H9 (cell line): ENCODE measurements around the gene GSG1L2. TPM values are rescaled to one million over a fixed set of nuclear protein-coding genes. Genes with fewer than 3 reads are reported as not detected.

Source experiments
- DNase-seq: peaks from one replicate; pipeline ENCODE4 v3.0.0-alpha.2; 2017
- H2AFZ ChIP-seq: one replicate; pipeline ENCODE4 v1.6.1; 2013; ENCODE audit warnings: mild to moderate bottlenecking, low read length, control low read depth, moderate library complexity
- H2AK5ac ChIP-seq: 2 replicates; pipeline ENCODE4 v1.6.1; 2013; ENCODE audit warnings: low read length, control low read depth, mixed read lengths; ENCODE audit not compliant: insufficient read length
- H2BK120ac ChIP-seq: one replicate; pipeline ENCODE4 v1.6.1; 2013; ENCODE audit warnings: low read depth, mild to moderate bottlenecking, low read length, control low read depth, inconsistent platforms; ENCODE audit not compliant: poor library complexity, severe bottlenecking
- H2BK12ac ChIP-seq: 2 replicates; pipeline ENCODE4 v1.6.1; 2013; ENCODE audit warnings: low read length, control low read depth, mixed read lengths, low read depth; ENCODE audit not compliant: insufficient read length
- H2BK15ac ChIP-seq: 2 replicates; pipeline ENCODE4 v1.6.1; 2013; ENCODE audit warnings: low read depth, low read length, control low read depth
- H2BK20ac ChIP-seq: one replicate; pipeline ENCODE4 v1.6.1; 2013; ENCODE audit warnings: low read depth, mild to moderate bottlenecking, low read length, control low read depth, inconsistent platforms; ENCODE audit not compliant: poor library complexity, severe bottlenecking
- H2BK5ac ChIP-seq: 2 replicates; pipeline ENCODE4 v1.6.1; 2013; ENCODE audit warnings: low read length, control low read depth, mixed read lengths; ENCODE audit not compliant: insufficient read length
- H3K14ac ChIP-seq: 2 replicates; pipeline ENCODE4 v1.6.1; 2013; ENCODE audit warnings: low read length, control low read depth; ENCODE audit not compliant: insufficient read depth
- H3K18ac ChIP-seq: 2 replicates; pipeline ENCODE4 v1.6.1; 2013; ENCODE audit warnings: low read depth, mild to moderate bottlenecking, mixed read lengths, low read length, control low read depth; ENCODE audit not compliant: insufficient read length
- H3K23ac ChIP-seq: 2 replicates; pipeline ENCODE4 v1.6.1; 2013; ENCODE audit warnings: low read length, control low read depth, mixed read lengths, low read depth; ENCODE audit not compliant: insufficient read length
- H3K23me2 ChIP-seq: 2 replicates; pipeline ENCODE4 v1.6.1; 2013; ENCODE audit warnings: low read depth, mild to moderate bottlenecking, mixed read lengths, low read length, control low read depth; ENCODE audit not compliant: insufficient read length, poor library complexity, severe bottlenecking
- H3K27ac ChIP-seq: 2 replicates; pipeline ENCODE4 v1.5.1; 2013; ENCODE audit warnings: low read length, control low read depth, mixed read lengths, low read depth; ENCODE audit not compliant: insufficient read length
- H3K27me3 ChIP-seq: 2 replicates; pipeline ENCODE4 v1.6.1; 2013; ENCODE audit warnings: low read length, control low read depth, inconsistent platforms; ENCODE audit not compliant: insufficient read depth
- H3K4ac ChIP-seq: 2 replicates; pipeline ENCODE4 v1.6.1; 2013; ENCODE audit warnings: low read depth, mild to moderate bottlenecking, control low read depth, inconsistent platforms, low read length, moderate library complexity
- H3K4me1 ChIP-seq: 2 replicates; pipeline ENCODE4 v1.6.1; 2013; ENCODE audit warnings: low read length, control low read depth, inconsistent platforms; ENCODE audit not compliant: insufficient read depth
- H3K4me2 ChIP-seq: 2 replicates; pipeline ENCODE4 v1.6.1; 2013; ENCODE audit warnings: low read length, control low read depth, mixed read lengths; ENCODE audit not compliant: insufficient read length, insufficient read depth
- H3K56ac ChIP-seq: 2 replicates; pipeline ENCODE4 v1.6.1; 2013; ENCODE audit warnings: low read depth, mild to moderate bottlenecking, mixed read lengths, low read length, control low read depth; ENCODE audit not compliant: insufficient read length
- H3K79me1 ChIP-seq: 2 replicates; pipeline ENCODE4 v1.6.1; 2013; ENCODE audit warnings: low read depth, mild to moderate bottlenecking, moderate library complexity, low read length, control low read depth, inconsistent platforms; ENCODE audit not compliant: insufficient read depth, poor library complexity, severe bottlenecking
- H3K79me2 ChIP-seq: 2 replicates; pipeline ENCODE4 v1.6.1; 2013; ENCODE audit warnings: low read length, control low read depth, inconsistent platforms; ENCODE audit not compliant: insufficient read depth
- H3K9ac ChIP-seq: 2 replicates; pipeline ENCODE4 v1.6.1; 2013; ENCODE audit warnings: low read length, control low read depth, mixed read lengths; ENCODE audit not compliant: insufficient read length; ENCODE audit errors: extremely low read depth
- H3K9me3 ChIP-seq: one replicate; pipeline ENCODE4 v1.6.1; 2013; ENCODE audit warnings: low read depth, low read length, inconsistent platforms; ENCODE audit not compliant: control insufficient read depth
- H3T11ph ChIP-seq: one replicate; pipeline ENCODE4 v1.6.1; 2013; ENCODE audit warnings: mild to moderate bottlenecking, low read length, control low read depth, inconsistent platforms
- H4K20me1 ChIP-seq: one replicate; pipeline ENCODE4 v1.6.1; 2013; ENCODE audit not compliant: control insufficient read depth, insufficient read length, insufficient read depth
- H4K5ac ChIP-seq: 2 replicates; pipeline ENCODE4 v1.6.1; 2013; ENCODE audit warnings: low read depth, mild to moderate bottlenecking, mixed read lengths, low read length, control low read depth; ENCODE audit not compliant: insufficient read length
- H4K8ac ChIP-seq: replicated peaks from 2 replicates; pipeline ENCODE4 v1.6.1; 2013; ENCODE audit warnings: low read length, control low read depth, mixed read lengths, low read depth; ENCODE audit not compliant: insufficient read length
- H4K91ac ChIP-seq: 2 replicates; pipeline ENCODE4 v1.6.1; 2013; ENCODE audit warnings: low read depth, mild to moderate bottlenecking, moderate library complexity, mixed read lengths, low read length, control low read depth; ENCODE audit not compliant: insufficient read length
- H3K27ac Mint-ChIP-seq, 3 experiments: 2 replicates in 2 of 3; 3 replicates in 1 of 3; pipeline ENCODE4 v1.8.0; 2020 to 2021; ENCODE audit warnings: mixed read lengths in 3 of 3, mild to moderate bottlenecking in 1 of 3, moderate library complexity in 1 of 3
- H3K27me3 Mint-ChIP-seq: 2 replicates; pipeline ENCODE4 v1.8.0; 2021; ENCODE audit warnings: low read depth, mild to moderate bottlenecking, moderate library complexity, mixed read lengths
- H3K36me3 Mint-ChIP-seq, 3 experiments: 2 replicates in 2 of 3; 3 replicates in 1 of 3; pipeline ENCODE4 v1.8.0; 2020 to 2021; ENCODE audit warnings: low read depth in 3 of 3, mixed read lengths in 3 of 3; ENCODE audit not compliant: insufficient read depth in 1 of 3
- H3K4me1 Mint-ChIP-seq, 2 experiments: 2 replicates each; pipeline ENCODE4 v1.8.0; 2020; ENCODE audit warnings: mixed read lengths in 2 of 2
- H3K4me3 Mint-ChIP-seq, 2 experiments: 2 replicates in 1 of 2; 3 replicates in 1 of 2; pipeline ENCODE4 v1.8.0; 2020 to 2021; ENCODE audit warnings: mild to moderate bottlenecking in 2 of 2, mixed read lengths in 2 of 2, moderate library complexity in 1 of 2
- H3K9me3 Mint-ChIP-seq, 2 experiments: 2 replicates in 1 of 2; 3 replicates in 1 of 2; pipeline ENCODE4 v1.8.0; 2020; ENCODE audit warnings: mild to moderate bottlenecking in 2 of 2, mixed read lengths in 2 of 2, moderate library complexity in 1 of 2
- WGBS: extraction: QIAGEN DNeasy Blood & Tissue Kit; methylation state at CpG from one replicate; pipeline ENCODE4 v1.1.7; 2013; ENCODE audit warnings: missing lambda C conversion rate, low lambda C conversion rate, mixed read lengths; ENCODE audit not compliant: insufficient read length; ENCODE audit errors: extremely low coverage; 5-methylcytosine and 5-hydroxymethylcytosine counted together
- total RNA-seq: library from RNA; stranded (reverse); gene quantifications from 2 replicates; pipeline ENCODE4 v1.2.1, GENCODE V29; 2021
- TF ChIP-seq, protein P1 (sequence below): fragments of 200-600 bp; sonication (generic); conservative IDR thresholded peaks from 3 replicates; pipeline ENCODE4 v1.8.0; 2021; ENCODE audit warnings: antibody characterized with exemption, mild to moderate bottlenecking

Gene GSG1L2
- total RNA-seq, 1 experiment from 2014 or later: not detected

DNA sequence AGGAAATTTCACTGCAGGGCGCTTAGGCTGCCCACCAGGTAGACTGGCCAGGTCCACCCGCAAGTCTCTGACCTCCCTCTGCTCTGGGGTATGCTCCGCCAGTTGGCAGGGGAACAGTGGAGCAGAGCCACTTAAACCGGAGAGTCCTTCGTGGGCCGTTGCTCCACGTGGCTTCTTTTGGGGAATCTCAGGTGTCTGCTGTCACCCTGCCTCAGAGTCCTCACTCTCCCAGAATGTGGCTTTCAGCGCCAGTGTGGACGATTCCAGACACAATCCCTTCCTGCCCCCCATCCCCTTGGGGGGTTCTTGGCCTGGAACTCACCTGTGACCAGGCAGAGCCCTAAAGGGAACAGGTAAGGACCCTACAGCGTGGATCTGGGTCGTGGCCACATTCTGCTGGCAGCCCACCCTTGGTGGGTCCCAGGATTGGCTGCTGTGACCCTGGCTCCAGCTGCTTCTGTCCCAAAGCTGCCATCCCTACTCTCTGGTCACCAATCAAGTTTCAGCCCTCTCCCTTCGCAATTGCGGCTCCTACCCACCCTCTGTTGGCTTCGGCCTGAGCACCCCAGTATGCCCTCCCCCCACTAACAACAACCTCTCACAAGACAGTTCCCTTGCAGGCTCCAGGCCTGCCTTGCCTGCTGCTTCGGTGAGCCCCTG lies 52.7 kb downstream of the GSG1L2 start:
- Histone ChIP-seq H2BK12ac (no peak overlapping the region), H3K23me2 (no peaks in the 10 kb centered on the region), H3K56ac (no peak overlapping the region), H3K9ac (no peak overlapping the region), H3K27ac (no peak overlapping the region), H3K23ac (no peak overlapping the region), H4K5ac (no peak overlapping the region), H2BK5ac (no peak overlapping the region), H2BK120ac (no peak overlapping the region), H3K14ac (no peak overlapping the region), H3K18ac (no peak overlapping the region), H3K27me3 (no peaks in the 10 kb centered on the region), H2AK5ac (no peak overlapping the region), H2BK15ac (no peak overlapping the region), H3K9me3 (no peaks in the 10 kb centered on the region), H4K20me1 (no peaks in the 10 kb centered on the region), H2AFZ (no peak overlapping the region), H2BK20ac (no peak overlapping the region), H3K4ac (no peak overlapping the region), H3T11ph (no peak overlapping the region), H3K79me1 (no peaks in the 10 kb centered on the region), H3K4me2 (no peak overlapping the region), H4K8ac (no peak overlapping the region), H4K91ac (no peak overlapping the region), H3K79me2 (no peaks in the 10 kb centered on the region), H3K4me1 (no peaks in the 10 kb centered on the region)
- no peak for DNase-seq
- Mint-ChIP-seq H3K36me3 (no peaks in the 10 kb centered on the region), H3K27me3 (peaks cover 7% of the 10 kb centered on the region), H3K27ac (no peak overlapping the region), H3K9me3 (no peaks in the 10 kb centered on the region), H3K4me1 (peaks cover 0 to 4% of the 10 kb centered on the region in 2 experiments; a peak in 1 of 4 replicates), H3K4me3 (no peak overlapping the region)
- no CpG with 5 or more reads among the region's 15 CpGs for WGBS
- TF ChIP-seq, protein P1, sequence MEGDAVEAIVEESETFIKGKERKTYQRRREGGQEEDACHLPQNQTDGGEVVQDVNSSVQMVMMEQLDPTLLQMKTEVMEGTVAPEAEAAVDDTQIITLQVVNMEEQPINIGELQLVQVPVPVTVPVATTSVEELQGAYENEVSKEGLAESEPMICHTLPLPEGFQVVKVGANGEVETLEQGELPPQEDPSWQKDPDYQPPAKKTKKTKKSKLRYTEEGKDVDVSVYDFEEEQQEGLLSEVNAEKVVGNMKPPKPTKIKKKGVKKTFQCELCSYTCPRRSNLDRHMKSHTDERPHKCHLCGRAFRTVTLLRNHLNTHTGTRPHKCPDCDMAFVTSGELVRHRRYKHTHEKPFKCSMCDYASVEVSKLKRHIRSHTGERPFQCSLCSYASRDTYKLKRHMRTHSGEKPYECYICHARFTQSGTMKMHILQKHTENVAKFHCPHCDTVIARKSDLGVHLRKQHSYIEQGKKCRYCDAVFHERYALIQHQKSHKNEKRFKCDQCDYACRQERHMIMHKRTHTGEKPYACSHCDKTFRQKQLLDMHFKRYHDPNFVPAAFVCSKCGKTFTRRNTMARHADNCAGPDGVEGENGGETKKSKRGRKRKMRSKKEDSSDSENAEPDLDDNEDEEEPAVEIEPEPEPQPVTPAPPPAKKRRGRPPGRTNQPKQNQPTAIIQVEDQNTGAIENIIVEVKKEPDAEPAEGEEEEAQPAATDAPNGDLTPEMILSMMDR: no peak
